NCI-H748 treated with DMSO at 0.1 percent for 48 hours (cell line): ENCODE data around the gene PON2.
A peak's percentile ranks its signal among the peaks of the same experiment; 100 is the strongest.
"Not testable (repeated sequence)": the region's sequence is repeated elsewhere in the genome, so short reads cannot be mapped to it uniquely, and the experiment has no call there.

Experiments used
- DNase-seq: peaks from one replicate; lab custom pipeline; 2025; lab: John Stamatoyannopoulos, UW

The PON2 gene

DNA sequence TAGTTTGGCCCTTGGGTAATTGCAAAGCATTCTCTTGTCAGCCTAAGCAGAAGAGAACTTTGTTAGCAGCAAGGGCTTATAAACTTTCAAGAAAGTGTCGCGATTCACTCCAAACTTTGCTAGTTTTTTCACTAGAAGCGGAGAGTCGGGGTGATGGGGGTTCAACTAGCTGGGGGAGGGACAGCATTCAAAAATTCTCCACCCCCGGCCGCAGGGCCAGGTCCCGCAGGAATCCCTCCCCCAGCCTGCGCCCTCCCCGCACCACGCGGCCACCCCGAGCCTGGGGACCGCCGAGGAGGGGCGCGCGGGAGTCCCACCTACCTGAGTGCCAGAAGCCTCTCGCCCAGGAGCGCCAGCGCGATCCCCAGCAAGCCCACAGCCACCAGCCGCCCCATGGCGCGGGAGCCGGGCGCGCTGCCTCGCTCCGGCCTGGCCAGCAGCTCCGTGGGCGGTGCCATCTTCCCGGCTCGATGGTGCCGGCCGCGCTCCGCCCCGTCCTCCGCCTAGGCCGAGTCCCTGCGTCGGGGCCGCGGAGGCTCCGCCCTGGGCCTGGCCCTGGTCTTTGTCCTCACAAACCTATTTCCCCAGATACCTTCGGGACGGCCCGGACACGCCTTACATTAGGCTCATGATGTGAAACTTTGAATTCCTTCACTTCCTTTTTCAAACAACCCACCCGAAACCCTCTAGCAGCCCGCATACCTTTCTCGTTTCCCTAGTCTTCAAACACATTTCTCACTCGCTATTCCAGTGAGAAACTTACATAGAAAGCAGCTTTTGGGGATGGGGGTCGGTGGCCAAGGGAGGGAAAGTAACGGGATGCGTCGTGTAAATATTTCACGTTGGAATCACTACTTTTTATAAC is at the start of gene PON2:
Gene PON2 (minus strand): TSS at position 472 of the 865 bp plus-strand sequence. CDS start 77 bp downstream, at position 395.
- peak; percentile 26 for DNase-seq

DNA sequence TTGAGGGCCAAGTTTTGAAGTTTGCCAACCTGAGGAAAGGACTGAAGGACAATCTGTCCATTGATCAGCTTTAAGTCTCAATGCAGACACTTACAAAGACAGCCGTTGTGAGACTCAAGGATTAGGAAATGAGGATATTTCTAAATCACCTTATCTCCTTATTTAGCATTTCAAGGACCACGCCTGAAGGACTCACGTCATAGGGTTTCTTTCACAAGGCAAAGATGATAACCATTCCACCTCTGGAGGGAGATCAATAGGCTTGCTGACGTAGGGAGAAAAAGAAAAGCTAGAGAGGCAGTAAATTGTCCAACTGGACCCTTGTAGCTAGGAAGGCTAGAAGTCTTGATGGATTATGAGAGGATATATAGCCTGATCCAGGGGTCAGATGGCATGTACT is 47.6 kb upstream of the PON2 start:
- no peak for DNase-seq

- no peak for DNase-seq
These were observed 46.7 kb upstream of the PON2 start for GRCh38 chr7:95481271-95482165.

GRCh38 chr7:95479992-95480624 is 45.3 kb upstream of the PON2 start:
- no peak for DNase-seq

- DNase-seq, result peak; percentile 85
These were observed 43.6 kb upstream of the PON2 start for GRCh38 chr7:95478272-95479037.

DNA sequence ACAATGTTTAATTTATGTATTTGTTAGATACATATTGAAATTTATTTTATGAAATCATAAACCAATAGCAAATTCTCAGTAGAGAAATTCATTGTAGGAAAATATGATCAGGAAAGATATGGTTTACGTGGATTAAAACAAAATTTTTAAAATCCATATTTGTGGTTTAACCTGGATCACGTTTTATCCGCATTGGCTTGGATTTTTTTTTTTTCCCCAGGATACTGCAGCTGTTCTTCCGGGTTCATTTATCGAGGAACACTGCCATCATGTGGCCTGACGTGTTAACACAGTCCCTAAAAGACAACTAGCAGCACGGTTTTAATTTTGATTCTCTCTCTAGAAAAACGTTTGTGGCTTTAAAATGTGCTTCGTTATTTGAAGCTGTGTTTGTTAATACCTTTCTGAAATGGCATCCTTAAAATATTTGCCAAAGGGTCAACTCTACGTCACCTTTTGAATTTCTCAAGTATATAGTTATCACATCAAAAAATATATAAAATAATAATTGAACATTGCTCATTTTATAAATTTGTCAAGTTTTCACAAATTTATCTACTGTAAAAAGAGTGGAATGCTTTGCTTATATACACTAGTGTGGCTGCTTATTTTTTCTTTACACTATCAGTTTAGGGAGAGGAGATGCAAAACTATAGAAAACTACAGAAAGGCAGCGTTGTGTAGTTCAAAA is 42.2 kb upstream of the PON2 start:
- DNase-seq, result peak; percentile 86

GRCh38 chr7:95476072-95476847 is 41.4 kb upstream of the PON2 start:
- peak; percentile 55 for DNase-seq

DNA sequence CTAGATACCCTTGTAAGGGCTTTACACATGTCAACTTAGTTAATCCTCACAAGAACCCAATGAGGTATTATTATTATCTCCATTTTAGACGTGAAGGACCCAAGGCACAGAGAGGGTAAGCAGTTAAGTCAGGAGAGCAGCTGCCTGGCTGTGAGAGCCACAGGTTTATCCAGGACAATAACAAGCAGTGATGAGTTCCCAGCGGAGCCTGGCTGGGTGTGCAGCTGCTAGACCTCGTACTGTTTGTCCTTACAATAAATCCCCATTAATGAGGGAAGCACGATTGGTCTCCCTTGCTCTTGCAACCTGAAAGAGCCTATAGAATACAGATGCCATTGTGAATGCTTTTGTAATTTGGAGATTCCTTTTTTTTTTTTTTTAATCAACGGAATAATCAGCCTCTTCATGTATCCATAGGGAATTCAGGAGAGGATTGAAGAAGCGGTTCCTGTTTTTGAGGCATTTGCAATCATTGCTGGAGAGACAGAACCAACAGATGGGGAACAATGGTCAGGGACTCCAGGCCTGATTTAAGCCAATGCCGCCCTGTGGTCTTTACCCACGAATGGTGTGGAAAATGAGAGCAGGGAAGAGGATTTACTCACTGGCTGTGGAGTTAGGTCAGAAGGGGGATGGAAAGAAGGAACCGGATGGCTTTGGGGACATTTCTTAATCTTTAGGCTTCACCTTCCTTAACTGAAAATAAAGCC is 38.6 kb upstream of the PON2 start:
- DNase-seq, result peak; percentile 85

- DNase-seq, result no peak
These were observed 37.8 kb upstream of the PON2 start for GRCh38 chr7:95472581-95473161.

DNA sequence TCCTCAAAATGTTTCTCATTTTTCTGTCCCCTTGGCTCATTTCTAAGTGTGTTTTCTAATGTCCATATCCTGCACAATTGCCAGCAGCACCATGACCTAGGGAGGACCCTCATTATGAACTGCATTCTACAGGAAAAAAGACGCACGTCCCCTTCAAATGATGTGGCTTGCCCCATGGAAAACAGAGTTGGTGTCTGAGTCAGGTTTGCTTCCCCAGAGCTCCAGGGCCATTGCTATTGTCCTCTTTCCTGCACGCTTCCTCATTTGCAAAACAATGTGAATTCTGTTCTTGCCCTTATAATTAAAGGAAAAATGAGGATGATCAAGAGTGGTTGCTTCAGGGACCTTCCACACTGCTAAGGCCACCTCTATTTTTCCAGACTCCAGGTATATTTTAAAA is 36.2 kb upstream of the PON2 start:
- DNase-seq, result no peak

GRCh38 chr7:95470452-95470851 is 35.6 kb upstream of the PON2 start:
- peak; percentile 77 for DNase-seq

GRCh38 chr7:95469848-95470247 is 35.0 kb upstream of the PON2 start:
- peak; percentile 92 for DNase-seq

- no peak for DNase-seq
These were observed 34.4 kb upstream of the PON2 start for GRCh38 chr7:95469187-95469586.

GRCh38 chr7:95467912-95468607 is 33.2 kb upstream of the PON2 start:
- DNase-seq, result no peak

- DNase-seq, result not testable (repeated sequence)
These were observed 25.8 kb upstream of the PON2 start for GRCh38 chr7:95460653-95461052.

GRCh38 chr7:95457947-95458346 is 23.1 kb upstream of the PON2 start:
- no peak for DNase-seq

GRCh38 chr7:95454438-95455045 is 19.7 kb upstream of the PON2 start:
- DNase-seq, result no peak

DNA sequence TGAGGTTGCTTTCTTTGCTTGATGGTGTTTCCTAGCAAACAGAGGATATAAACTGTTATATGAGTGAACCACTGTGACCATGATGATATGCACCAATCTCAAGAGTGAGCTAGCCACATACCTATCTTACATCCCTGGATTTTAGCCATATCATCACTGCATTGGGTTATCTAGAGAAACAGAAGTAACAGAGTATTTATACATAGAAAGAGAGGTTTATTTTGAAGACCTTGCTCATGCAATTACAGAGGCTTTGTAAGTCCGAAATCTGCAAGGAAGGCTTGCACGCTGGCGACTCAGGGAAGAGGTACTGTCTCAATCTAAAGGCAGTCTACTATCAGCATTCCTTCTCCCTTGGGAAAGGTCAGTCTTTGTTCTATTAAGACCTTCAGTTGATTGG is 11.8 kb upstream of the PON2 start:
- no peak for DNase-seq
